ENCODE results near the gene CD248.

Gene CD248

GRCh38 chr11:66294626-66295620 lies 21.9 kb downstream of the CD248 start:
- Histone ChIP-seq H3K27me3 (ENCODE audit: control insufficient read depth in 1 of 2, insufficient read depth in 2 of 2, low read length in 2 of 2) (peaks cover 24 to 29% of the 10 kb centered on the region in 2 donors), H3K9me3 (ENCODE audit: control insufficient read depth in 1 of 2, low read length in 2 of 2) (no peaks in the 10 kb centered on the region), H3K9ac (ENCODE audit: low read depth in 1 of 2, low read length in 2 of 2) (no peak overlapping the region), H3K4me1 (ENCODE audit: control insufficient read depth in 1 of 2, insufficient read depth in 2 of 2, low read length in 2 of 2) (peaks cover 5 to 15% of the 10 kb centered on the region in 2 donors), H3K27ac (ENCODE audit: low read depth, low read length) (no peak overlapping the region), H3K36me3 (ENCODE audit: control insufficient read depth in 1 of 2, insufficient read depth in 2 of 2, low read length in 2 of 2) (no peaks in the 10 kb centered on the region), H3K4me3 (ENCODE audit: low read depth in 1 of 2, low read length in 2 of 2) (no peak overlapping the region)

GRCh38 chr11:66293777-66294625 lies 22.8 kb downstream of the CD248 start:
- H3K9ac ChIP-seq (ENCODE audit: low read depth in 1 of 2, low read length in 2 of 2): no peak overlapping the region
- peaks cover 24 to 29% of the 10 kb centered on the region in 2 donors for H3K27me3 ChIP-seq (ENCODE audit: control insufficient read depth in 1 of 2, insufficient read depth in 2 of 2, low read length in 2 of 2)
- peaks cover 9 to 19% of the 10 kb centered on the region in 2 donors for H3K4me1 ChIP-seq (ENCODE audit: control insufficient read depth in 1 of 2, insufficient read depth in 2 of 2, low read length in 2 of 2)
- no peaks in the 10 kb centered on the region for H3K9me3 ChIP-seq (ENCODE audit: control insufficient read depth in 1 of 2, low read length in 2 of 2)
- H3K27ac ChIP-seq (ENCODE audit: low read depth, low read length): no peak overlapping the region
- H3K4me3 ChIP-seq (ENCODE audit: low read depth in 1 of 2, low read length in 2 of 2): no peak overlapping the region
- no peaks in the 10 kb centered on the region for H3K36me3 ChIP-seq (ENCODE audit: control insufficient read depth in 1 of 2, insufficient read depth in 2 of 2, low read length in 2 of 2)

GRCh38 chr11:66293352-66293751 lies 23.5 kb downstream of the CD248 start:
- Histone ChIP-seq H3K4me3 (ENCODE audit: low read depth in 1 of 2, low read length in 2 of 2) (no peak overlapping the region), H3K9me3 (ENCODE audit: control insufficient read depth in 1 of 2, low read length in 2 of 2) (no peaks in the 10 kb centered on the region), H3K27me3 (ENCODE audit: control insufficient read depth in 1 of 2, insufficient read depth in 2 of 2, low read length in 2 of 2) (peaks cover 24 to 29% of the 10 kb centered on the region in 2 donors), H3K4me1 (ENCODE audit: control insufficient read depth in 1 of 2, insufficient read depth in 2 of 2, low read length in 2 of 2) (peaks cover 9 to 21% of the 10 kb centered on the region in 2 donors), H3K27ac (ENCODE audit: low read depth, low read length) (no peak overlapping the region), H3K36me3 (ENCODE audit: control insufficient read depth in 1 of 2, insufficient read depth in 2 of 2, low read length in 2 of 2) (no peaks in the 10 kb centered on the region), H3K9ac (ENCODE audit: low read depth in 1 of 2, low read length in 2 of 2) (no peak overlapping the region)

GRCh38 chr11:66292543-66293332 lies 24.1 kb downstream of the CD248 start:
- Histone ChIP-seq H3K27me3 (ENCODE audit: control insufficient read depth in 1 of 2, insufficient read depth in 2 of 2, low read length in 2 of 2) (peaks cover 24 to 29% of the 10 kb centered on the region in 2 donors), H3K36me3 (ENCODE audit: control insufficient read depth in 1 of 2, insufficient read depth in 2 of 2, low read length in 2 of 2) (no peaks in the 10 kb centered on the region), H3K9ac (ENCODE audit: low read depth in 1 of 2, low read length in 2 of 2) (no peak overlapping the region), H3K27ac (ENCODE audit: low read depth, low read length) (no peak overlapping the region), H3K4me3 (ENCODE audit: low read depth in 1 of 2, low read length in 2 of 2) (no peak overlapping the region), H3K9me3 (ENCODE audit: control insufficient read depth in 1 of 2, low read length in 2 of 2) (no peaks in the 10 kb centered on the region), H3K4me1 (ENCODE audit: control insufficient read depth in 1 of 2, insufficient read depth in 2 of 2, low read length in 2 of 2) (peaks cover 15 to 27% of the 10 kb centered on the region in 2 donors)

GRCh38 chr11:66291706-66292542 lies 24.9 kb downstream of the CD248 start, which contains the start of gene TMEM151A:
TSS of gene TMEM151A (plus strand) at chr11:66291894. CDS start at chr11:66292014, 120 bp downstream.
- H3K27me3 ChIP-seq (ENCODE audit: control insufficient read depth in 1 of 2, insufficient read depth in 2 of 2, low read length in 2 of 2): peaks cover 24 to 29% of the 10 kb centered on the region in 2 donors
- no peak within 1 kb of the TSS for H3K27ac ChIP-seq (ENCODE audit: low read depth, low read length)
- no peaks in the 10 kb centered on the region for H3K9me3 ChIP-seq (ENCODE audit: control insufficient read depth in 1 of 2, low read length in 2 of 2)
- H3K4me1 ChIP-seq (ENCODE audit: control insufficient read depth in 1 of 2, insufficient read depth in 2 of 2, low read length in 2 of 2): peaks cover 19 to 34% of the 10 kb centered on the region in 2 donors
- H3K4me3 ChIP-seq (ENCODE audit: low read depth in 1 of 2, low read length in 2 of 2): peak within 1 kb of the TSS; percentile 33 to 36
- no peak within 1 kb of the TSS for H3K9ac ChIP-seq (ENCODE audit: low read depth in 1 of 2, low read length in 2 of 2)
- H3K36me3 ChIP-seq (ENCODE audit: control insufficient read depth in 1 of 2, insufficient read depth in 2 of 2, low read length in 2 of 2): no peaks in the 10 kb centered on the region

- Histone ChIP-seq H3K27ac (ENCODE audit: low read depth, low read length) (no peak overlapping the region), H3K4me3 (ENCODE audit: low read depth in 1 of 2, low read length in 2 of 2) (peak overlapping the region in 1 of 2 donors; percentile 33), H3K36me3 (ENCODE audit: control insufficient read depth in 1 of 2, insufficient read depth in 2 of 2, low read length in 2 of 2) (no peaks in the 10 kb centered on the region), H3K9ac (ENCODE audit: low read depth in 1 of 2, low read length in 2 of 2) (no peak overlapping the region), H3K27me3 (ENCODE audit: control insufficient read depth in 1 of 2, insufficient read depth in 2 of 2, low read length in 2 of 2) (peaks cover 24 to 25% of the 10 kb centered on the region in 2 donors), H3K4me1 (ENCODE audit: control insufficient read depth in 1 of 2, insufficient read depth in 2 of 2, low read length in 2 of 2) (peaks cover 19 to 34% of the 10 kb centered on the region in 2 donors), H3K9me3 (ENCODE audit: control insufficient read depth in 1 of 2, low read length in 2 of 2) (no peaks in the 10 kb centered on the region)
These were observed 25.5 kb downstream of the CD248 start for GRCh38 chr11:66291303-66291705.

- peak overlapping the region; percentile 86 to 88 for H3K4me3 ChIP-seq (ENCODE audit: low read depth in 1 of 2, low read length in 2 of 2)
- no peak overlapping the region for H3K9ac ChIP-seq (ENCODE audit: low read depth in 1 of 2, low read length in 2 of 2)
- H3K27ac ChIP-seq (ENCODE audit: low read depth, low read length): no peak overlapping the region
These were observed 26.6 kb downstream of the CD248 start for GRCh38 chr11:66290330-66290621.

GRCh38 chr11:66289548-66290329 lies 27.1 kb downstream of the CD248 start:
- H3K9ac ChIP-seq (ENCODE audit: low read depth in 1 of 2, low read length in 2 of 2): peak overlapping the region; percentile 70 to 78
- H3K9me3 ChIP-seq (ENCODE audit: control insufficient read depth in 1 of 2, low read length in 2 of 2): no peaks in the 10 kb centered on the region
- peaks cover 0 to 11% of the 10 kb centered on the region in 2 donors for H3K36me3 ChIP-seq (ENCODE audit: control insufficient read depth in 1 of 2, insufficient read depth in 2 of 2, low read length in 2 of 2)
- H3K4me3 ChIP-seq (ENCODE audit: low read depth in 1 of 2, low read length in 2 of 2): peak overlapping the region; percentile 86 to 88
- H3K27me3 ChIP-seq (ENCODE audit: control insufficient read depth in 1 of 2, insufficient read depth in 2 of 2, low read length in 2 of 2): peaks cover 24 to 25% of the 10 kb centered on the region in 2 donors
- H3K27ac ChIP-seq (ENCODE audit: low read depth, low read length): peak overlapping the region; percentile 93
- peaks cover 19 to 34% of the 10 kb centered on the region in 2 donors for H3K4me1 ChIP-seq (ENCODE audit: control insufficient read depth in 1 of 2, insufficient read depth in 2 of 2, low read length in 2 of 2)

More at GRCh38 chr11:66290330-66290621, 26.6 kb downstream of the CD248 start:
- Histone ChIP-seq H3K4me1 (ENCODE audit: control insufficient read depth in 1 of 2, insufficient read depth in 2 of 2, low read length in 2 of 2) (peaks cover 19 to 34% of the 10 kb centered on the region in 2 donors), H3K9me3 (ENCODE audit: control insufficient read depth in 1 of 2, low read length in 2 of 2) (no peaks in the 10 kb centered on the region), H3K36me3 (ENCODE audit: control insufficient read depth in 1 of 2, insufficient read depth in 2 of 2, low read length in 2 of 2) (peaks cover 0 to 6% of the 10 kb centered on the region in 2 donors), H3K27me3 (ENCODE audit: control insufficient read depth in 1 of 2, insufficient read depth in 2 of 2, low read length in 2 of 2) (peaks cover 24 to 25% of the 10 kb centered on the region in 2 donors)

Data from duodenal mucosa (tissue), 2 donors.